GM18951 (cell line): Measurements from ENCODE around the gene AK5.

Source experiments
- POLR2A ChIP-seq: IDR thresholded peaks from 4 replicates; pipeline ENCODE4 v1.6.1; 2011; ENCODE audit warnings: mild to moderate bottlenecking; ENCODE audit not compliant: insufficient read length, insufficient read depth; ENCODE audit errors: extremely low read depth
- in situ Hi-C: fragments of 300-500 bp; cut with MboI; formaldehyde crosslinking; loops from one replicate; pipeline ENCODE4 v1.12.0; 2022; ENCODE audit warnings: low sequenced_read_pairs, mixed read lengths, inconsistent platforms; ENCODE audit not compliant: unreplicated experiment

AK5 gene, protein sequence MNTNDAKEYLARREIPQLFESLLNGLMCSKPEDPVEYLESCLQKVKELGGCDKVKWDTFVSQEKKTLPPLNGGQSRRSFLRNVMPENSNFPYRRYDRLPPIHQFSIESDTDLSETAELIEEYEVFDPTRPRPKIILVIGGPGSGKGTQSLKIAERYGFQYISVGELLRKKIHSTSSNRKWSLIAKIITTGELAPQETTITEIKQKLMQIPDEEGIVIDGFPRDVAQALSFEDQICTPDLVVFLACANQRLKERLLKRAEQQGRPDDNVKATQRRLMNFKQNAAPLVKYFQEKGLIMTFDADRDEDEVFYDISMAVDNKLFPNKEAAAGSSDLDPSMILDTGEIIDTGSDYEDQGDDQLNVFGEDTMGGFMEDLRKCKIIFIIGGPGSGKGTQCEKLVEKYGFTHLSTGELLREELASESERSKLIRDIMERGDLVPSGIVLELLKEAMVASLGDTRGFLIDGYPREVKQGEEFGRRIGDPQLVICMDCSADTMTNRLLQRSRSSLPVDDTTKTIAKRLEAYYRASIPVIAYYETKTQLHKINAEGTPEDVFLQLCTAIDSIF

DNA sequence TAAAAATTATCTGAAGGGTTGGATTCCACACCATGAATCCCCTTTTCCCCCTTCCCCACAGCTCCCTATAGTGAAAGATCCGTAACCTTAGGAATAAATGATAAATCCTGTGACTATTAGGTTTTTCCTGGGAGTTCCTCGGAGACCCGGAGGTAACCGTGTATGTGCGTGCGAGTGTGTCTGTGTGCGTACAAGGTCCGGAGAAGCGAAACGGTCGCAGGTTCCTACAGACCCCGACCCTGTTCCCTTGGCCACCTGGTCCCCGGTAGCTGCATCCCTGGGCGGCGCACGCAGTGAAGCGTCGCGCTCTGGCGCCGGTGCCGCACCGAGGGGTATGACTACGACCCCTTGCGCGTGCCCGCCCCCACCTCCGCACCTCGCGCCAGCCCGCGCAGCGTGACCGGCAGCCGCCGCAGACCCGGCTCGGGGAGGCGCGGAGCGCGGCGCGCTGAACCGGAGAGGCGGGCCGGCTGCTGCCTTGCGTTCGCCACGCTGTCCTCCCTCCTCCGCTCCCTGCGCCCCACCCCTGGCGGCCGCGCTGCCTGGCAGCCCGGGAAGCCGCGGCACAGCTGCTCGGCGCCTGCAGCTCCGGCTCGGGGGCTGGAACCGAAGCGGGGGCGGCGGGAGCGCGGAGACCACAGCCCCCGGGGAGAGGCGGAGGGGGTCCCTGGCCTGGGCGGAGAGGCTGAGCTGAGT, at the start of gene AK5:
TSS of gene AK5 (plus strand) at position 529 of the 696 bp plus-strand sequence. CDS start 295 bp downstream, outside the sequence.
- in situ Hi-C loops = no loop called here
- no peak for TF ChIP-seq POLR2A

DNA sequence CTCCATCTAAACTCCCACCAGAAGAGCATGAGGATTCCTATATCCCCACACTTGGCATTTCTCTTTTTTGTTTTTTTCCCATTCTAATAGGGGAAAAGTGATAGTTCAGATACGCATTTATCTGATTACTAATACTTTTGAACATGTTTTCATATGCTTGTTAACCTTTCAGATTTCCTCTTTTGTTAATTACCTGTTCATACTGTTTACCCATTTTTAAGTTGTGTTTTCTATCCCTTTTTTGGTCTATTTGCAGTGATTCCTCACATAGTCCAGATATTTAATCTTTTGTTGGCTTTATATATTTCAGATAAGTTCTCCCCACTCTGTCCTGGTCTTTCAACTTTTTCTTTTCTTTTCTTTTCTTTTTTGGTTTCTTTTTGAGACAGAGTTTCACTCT, 49.0 kb upstream of the AK5 start:
- in situ Hi-C loops = no loop called here
- TF ChIP-seq POLR2A = no peak

DNA sequence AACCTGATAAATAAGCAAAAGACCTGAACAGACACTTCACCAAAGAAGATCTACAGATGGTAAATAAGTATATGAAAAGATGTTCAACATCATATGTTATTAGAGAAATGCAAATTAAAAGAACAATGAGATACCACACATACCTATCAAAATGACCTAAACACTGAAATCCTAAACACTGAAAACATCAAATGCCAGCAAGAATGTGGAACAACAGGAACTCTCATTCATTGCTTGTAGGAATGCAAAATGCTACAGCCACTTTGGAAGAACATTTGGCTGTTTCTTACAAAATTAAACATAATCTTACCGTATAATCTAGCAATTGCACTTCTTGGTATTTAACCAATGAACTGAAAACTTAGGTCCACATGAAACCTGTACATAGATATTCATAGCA, 47.7 kb upstream of the AK5 start:
- in situ Hi-C loops = no loop called here
- TF ChIP-seq POLR2A = no peak

DNA sequence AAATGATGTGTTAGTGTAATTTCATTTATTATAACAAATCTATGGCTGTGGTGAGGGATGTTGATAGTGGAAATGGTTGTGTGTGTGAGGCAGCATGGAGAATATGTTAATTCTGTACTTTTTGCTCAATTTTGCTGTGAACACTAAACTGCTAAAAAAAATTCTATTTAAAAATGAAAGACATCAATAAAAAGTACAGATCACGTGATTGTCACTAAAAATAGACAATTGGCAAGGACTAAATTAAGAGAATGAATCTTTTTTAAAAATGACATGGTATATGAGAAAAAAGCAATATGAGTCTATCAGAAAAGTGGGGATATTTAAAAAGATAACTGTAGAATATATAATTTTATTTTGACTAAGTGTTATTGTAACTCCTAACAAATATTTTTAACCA, 46.9 kb upstream of the AK5 start:
- no peak for TF ChIP-seq POLR2A
- in situ Hi-C loops = no loop called here

DNA sequence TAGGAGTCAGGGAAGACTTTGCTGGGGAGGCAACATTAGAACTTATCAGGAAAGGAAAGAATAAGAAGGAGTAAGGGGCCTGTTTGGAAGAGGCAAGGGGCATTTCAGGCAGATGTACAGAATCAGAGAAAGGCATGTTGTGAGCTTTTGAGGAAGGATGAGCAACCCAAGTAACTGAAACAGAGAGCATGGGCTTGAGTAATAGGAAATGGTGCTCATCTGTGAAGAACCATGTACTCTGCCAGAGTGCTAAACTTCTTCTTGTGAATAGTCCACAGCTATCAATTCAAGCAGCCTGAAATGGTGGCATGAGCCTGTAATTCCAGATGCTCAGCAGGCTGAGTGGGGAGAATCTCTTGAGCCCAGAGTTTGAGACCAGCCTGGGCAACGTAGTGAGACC, 43.4 kb upstream of the AK5 start:
- in situ Hi-C loops = no loop called here
- no peak for TF ChIP-seq POLR2A

DNA sequence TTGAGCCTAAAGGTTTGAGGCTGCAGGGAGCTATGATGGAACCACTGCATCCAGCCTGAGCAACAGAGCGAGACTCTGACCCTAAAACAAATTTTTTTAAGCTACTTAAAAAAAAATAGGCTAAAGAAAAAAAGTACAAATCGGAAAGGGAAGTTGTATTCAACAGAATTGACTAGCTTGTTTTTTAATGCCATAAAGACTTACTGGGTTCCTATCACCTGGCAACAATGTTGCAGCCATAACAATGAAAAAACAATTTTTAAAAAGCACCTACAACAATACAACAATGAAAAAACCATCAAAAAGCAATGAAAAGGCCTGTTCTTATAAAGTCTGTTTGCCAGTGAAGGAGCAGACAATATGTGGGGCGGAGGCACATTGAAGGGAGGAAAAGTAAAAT, 42.5 kb upstream of the AK5 start:
- in situ Hi-C loops = no loop called here
- no peak for TF ChIP-seq POLR2A

DNA sequence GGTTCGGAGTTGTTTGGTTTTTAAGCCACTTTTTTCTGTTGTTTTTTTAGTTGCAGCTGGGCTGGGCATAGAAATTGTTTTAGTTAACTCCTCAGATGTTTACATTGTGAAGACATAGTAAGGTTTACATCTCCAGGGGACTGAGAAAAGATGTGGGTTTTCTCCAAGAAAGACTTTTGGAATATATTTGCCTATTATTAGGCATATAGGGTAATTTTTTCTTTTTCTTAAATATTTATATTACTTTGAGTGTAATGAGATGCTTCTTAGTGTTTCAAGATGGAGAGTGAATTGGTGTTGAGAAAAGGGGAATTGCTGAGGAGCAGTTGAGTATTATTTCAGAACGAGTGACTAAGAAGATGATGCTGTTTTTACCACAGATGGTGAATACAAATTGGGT, 36.0 kb upstream of the AK5 start:
- no peak for TF ChIP-seq POLR2A
- in situ Hi-C loops = no loop called here

DNA sequence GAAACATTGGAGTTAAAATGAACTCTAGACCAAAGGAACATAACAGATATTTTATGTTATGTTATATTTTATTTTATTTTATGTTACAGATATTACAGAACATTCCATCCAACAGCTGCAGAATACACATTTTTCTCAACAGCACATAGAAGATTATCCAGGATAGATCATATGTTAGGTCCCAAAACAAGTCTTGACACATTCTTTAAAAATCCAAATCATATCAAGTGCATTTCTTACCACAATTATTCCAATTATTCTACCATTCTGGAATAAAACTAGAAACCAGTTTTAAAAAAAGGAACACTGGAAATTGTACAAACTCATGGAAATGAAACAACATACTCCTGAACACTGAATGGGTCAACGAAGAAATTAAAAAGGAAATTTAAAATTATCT, 31.7 kb upstream of the AK5 start:
- in situ Hi-C loops = no loop called here
- TF ChIP-seq POLR2A = no peak

DNA sequence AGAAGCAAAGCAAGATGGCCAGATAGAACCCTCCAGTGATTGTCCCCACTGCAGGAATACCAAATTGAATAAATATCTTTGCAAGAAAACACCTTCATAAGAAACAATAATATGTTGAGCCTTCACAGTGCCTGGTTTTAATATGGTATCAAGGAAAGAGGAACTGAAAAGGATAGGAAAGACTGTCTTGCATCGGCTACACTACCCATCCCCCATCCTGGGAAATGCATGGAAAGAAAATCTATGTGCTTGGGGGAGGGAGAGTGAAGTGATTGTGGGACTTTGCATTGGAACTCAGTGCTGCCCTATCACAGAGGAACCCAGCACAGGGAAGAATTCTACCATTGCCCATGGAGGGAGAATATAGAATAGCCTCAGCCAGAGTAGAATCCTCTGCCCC, 28.6 kb upstream of the AK5 start:
- TF ChIP-seq POLR2A = no peak
- in situ Hi-C loops = no loop called here

DNA sequence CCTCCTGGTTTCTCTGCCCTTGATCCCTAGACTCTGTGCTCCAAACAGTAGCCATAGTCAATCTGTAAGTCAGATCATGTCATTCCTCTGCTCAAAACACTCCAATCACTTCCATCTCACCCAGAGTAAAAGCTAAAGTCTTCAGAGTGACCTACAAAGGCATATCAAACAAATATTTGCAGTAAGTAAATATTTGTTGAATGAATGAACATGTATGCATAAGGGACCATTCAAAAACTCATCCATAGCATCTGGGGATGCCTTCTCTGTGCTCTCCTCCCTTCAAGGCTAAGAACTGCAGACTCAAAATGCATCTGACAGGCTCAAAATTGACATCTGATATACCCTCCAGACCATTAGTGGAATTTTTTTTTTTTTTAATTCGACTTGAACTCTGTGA, 18.1 kb upstream of the AK5 start:
- TF ChIP-seq POLR2A = no peak
- in situ Hi-C loops = no loop called here

DNA sequence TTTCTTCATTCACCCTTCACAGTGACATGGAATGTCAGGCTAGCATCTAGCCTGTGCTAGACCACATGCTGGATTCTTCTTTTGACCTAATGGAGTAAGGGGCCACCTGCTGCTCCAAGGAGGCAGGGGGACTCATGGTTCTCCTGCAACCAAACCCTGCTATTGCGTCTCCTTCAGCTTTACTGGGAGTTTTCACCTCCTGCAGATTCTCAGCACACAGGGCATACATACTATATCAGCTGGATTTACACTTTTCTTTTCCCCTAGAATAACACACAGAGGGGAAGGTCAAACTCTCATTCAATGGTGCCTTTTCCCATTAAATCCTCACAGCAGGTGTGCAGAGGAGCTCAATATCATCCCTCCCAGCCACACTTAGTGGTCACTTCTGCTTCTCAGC, 16.6 kb upstream of the AK5 start:
- TF ChIP-seq POLR2A = no peak
- in situ Hi-C loops = no loop called here

DNA sequence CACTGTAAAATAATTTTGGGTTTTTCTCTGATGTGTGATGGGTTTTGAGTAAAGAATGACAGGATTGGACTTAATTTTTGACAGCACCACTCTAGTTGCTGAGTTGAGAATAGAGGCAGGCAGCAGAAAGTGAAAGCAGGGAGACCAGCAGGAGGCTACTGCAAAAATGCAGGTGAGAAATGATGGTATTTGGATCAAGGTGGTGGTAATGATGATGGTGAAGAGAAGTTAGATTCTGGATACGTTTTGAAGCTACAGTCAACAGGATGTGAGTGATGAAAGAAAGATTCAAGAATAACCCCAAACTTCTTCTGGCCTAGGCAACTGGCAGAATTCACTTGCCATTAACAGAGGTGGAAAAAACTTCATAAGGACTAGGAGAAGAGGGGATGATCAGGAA, 14.8 kb upstream of the AK5 start:
- in situ Hi-C loops = no loop called here
- no peak for TF ChIP-seq POLR2A

DNA sequence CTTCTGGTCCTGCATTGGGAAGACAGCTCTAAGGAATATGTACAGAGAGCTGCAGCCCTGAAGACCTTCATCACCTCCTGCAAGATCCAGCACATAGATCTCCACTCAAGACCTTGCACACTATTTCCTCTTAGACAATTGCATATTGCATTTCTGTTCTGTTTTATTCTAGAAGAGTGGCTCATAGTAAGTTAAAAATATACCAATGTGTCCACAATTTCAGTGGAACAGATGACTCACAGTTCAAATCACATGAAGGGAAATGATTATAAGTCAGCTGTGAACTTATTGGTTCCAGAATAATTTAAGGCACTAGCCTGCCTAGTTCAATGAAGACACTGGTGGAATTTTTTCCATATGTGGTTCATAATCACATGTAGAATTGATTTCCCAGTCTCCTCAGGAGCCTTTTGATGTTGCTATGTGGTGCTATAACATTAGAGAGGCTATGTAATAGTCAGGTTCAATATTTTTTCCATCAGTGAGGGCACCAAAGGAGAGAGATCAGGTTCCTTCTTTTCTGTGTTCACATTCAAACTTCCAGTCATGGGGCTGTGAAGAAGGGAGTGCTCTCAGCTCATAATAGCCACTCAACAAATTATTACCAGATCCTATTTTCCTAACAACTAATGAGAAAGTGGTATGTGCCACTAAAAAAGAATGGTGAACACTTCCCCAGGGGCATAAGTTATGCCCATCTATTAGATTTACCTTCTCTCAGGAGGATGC, 9.8 kb upstream of the AK5 start:
- TF ChIP-seq POLR2A = no peak
- in situ Hi-C loops = no loop called here
